KMS-11 (cell line): ENCODE measurements around the gene IL34.

Source experiments
- H2AFZ ChIP-seq: fragments of 200-600 bp; sonication (generic); 2 replicates; pipeline ENCODE4 v1.6.1; 2016; ENCODE audit warnings: antibody characterized with exemption, mixed run types, low read depth
- H3K27ac ChIP-seq: fragments of 200-600 bp; sonication (generic); 2 replicates; pipeline ENCODE4 v1.6.1; 2016; ENCODE audit warnings: mild to moderate bottlenecking, mixed run types
- H3K27me3 ChIP-seq: fragments of 200-600 bp; sonication (generic); 2 replicates; pipeline ENCODE4 v1.6.1; 2017; ENCODE audit warnings: mild to moderate bottlenecking, low read depth, mixed run types, moderate library complexity; ENCODE audit not compliant: insufficient read depth
- H3K36me3 ChIP-seq: fragments of 200-600 bp; sonication (generic); 2 replicates; pipeline ENCODE4 v1.6.1; 2017; ENCODE audit warnings: mild to moderate bottlenecking, mixed run types; ENCODE audit not compliant: insufficient read depth
- H3K4me1 ChIP-seq: fragments of 200-600 bp; sonication (generic); 2 replicates; pipeline ENCODE4 v1.6.1; 2016; ENCODE audit warnings: mild to moderate bottlenecking, low read depth, mixed run types; ENCODE audit not compliant: poor library complexity, severe bottlenecking
- H3K4me2 ChIP-seq: fragments of 200-600 bp; sonication (generic); 2 replicates; pipeline ENCODE4 v1.7.0; 2016; ENCODE audit warnings: mild to moderate bottlenecking, mixed run types
- H3K4me3 ChIP-seq: fragments of 200-600 bp; sonication (generic); IDR thresholded peaks from 2 replicates; pipeline ENCODE4 v1.6.1; 2017; ENCODE audit warnings: low read depth, low read length, mixed read lengths; ENCODE audit not compliant: insufficient read depth
- H3K79me2 ChIP-seq: fragments of 200-600 bp; sonication (generic); 2 replicates; pipeline ENCODE4 v1.6.1; 2016; ENCODE audit warnings: low read depth, mixed run types; ENCODE audit not compliant: insufficient read depth
- H3K9ac ChIP-seq: fragments of 200-600 bp; sonication (generic); 2 replicates; pipeline ENCODE4 v1.6.1; 2016; ENCODE audit warnings: mild to moderate bottlenecking, mixed run types
- H4K20me1 ChIP-seq: fragments of 200-600 bp; sonication (generic); 2 replicates; pipeline ENCODE4 v1.6.1; 2016; ENCODE audit warnings: mild to moderate bottlenecking, mixed run types; ENCODE audit not compliant: insufficient read depth
- TF ChIP-seq, protein P1 (sequence below): fragments of 200-600 bp; sonication (generic); conservative IDR thresholded peaks from 2 replicates; pipeline ENCODE4 v1.6.1; 2017; ENCODE audit warnings: low read depth, mild to moderate bottlenecking, antibody characterized with exemption, low read length, moderate library complexity, mixed read lengths

Gene IL34

DNA sequence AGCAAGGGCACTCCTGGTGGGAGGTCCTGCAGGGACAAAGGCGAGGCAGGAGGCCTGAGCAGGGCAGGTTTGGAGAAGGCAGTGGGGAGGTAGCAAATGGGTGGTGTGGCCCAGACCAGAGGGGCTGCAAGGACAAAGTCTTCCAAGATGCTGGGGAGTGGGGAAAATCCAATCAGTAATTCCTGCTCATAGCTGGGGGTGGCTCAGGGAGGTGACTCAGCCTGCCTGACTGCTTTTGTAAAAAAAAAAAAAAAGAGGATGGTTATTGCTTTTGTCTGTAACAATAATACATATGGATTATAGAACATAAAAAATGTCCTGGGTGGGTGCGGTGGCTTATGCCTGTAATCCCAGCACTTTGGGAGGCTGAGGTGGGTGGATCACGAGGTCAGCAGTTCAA is 5.2 kb downstream of the IL34 start:
- no peaks in the 10 kb centered on the region for H3K79me2 ChIP-seq
- no peak overlapping the region for H3K27ac ChIP-seq

DNA sequence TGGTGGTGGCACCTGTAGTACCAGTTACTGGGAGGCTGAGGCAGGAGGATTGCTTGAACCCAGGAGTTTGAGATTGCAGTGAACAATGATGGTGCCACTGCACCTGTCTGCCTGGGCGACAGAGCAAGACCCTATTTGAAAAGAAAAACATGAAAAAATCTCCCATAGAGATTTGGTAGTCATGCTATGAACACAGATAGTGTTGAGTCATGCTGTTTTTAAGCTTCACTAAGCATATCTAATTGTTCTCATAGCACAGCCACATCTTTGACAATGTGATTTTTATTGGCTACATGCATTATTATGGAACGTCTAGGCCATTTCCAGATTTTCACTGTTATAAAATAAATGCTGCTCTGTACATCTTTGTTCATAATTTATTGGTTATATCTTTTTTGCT is 6.0 kb downstream of the IL34 start:
- peaks cover 8% of the 10 kb centered on the region for H3K4me1 ChIP-seq
- H3K27ac ChIP-seq = no peak overlapping the region
- H3K9ac ChIP-seq = no peak overlapping the region
- H4K20me1 ChIP-seq = no peaks in the 10 kb centered on the region
- no peak overlapping the region for H3K4me3 ChIP-seq
- TF ChIP-seq, protein P1, sequence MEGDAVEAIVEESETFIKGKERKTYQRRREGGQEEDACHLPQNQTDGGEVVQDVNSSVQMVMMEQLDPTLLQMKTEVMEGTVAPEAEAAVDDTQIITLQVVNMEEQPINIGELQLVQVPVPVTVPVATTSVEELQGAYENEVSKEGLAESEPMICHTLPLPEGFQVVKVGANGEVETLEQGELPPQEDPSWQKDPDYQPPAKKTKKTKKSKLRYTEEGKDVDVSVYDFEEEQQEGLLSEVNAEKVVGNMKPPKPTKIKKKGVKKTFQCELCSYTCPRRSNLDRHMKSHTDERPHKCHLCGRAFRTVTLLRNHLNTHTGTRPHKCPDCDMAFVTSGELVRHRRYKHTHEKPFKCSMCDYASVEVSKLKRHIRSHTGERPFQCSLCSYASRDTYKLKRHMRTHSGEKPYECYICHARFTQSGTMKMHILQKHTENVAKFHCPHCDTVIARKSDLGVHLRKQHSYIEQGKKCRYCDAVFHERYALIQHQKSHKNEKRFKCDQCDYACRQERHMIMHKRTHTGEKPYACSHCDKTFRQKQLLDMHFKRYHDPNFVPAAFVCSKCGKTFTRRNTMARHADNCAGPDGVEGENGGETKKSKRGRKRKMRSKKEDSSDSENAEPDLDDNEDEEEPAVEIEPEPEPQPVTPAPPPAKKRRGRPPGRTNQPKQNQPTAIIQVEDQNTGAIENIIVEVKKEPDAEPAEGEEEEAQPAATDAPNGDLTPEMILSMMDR = no peak
- H3K4me2 ChIP-seq = no peak overlapping the region
- no peaks in the 10 kb centered on the region for H3K27me3 ChIP-seq
- H3K79me2 ChIP-seq = no peaks in the 10 kb centered on the region
- H2AFZ ChIP-seq = no peak overlapping the region
- H3K36me3 ChIP-seq = no peaks in the 10 kb centered on the region

More for the DNA sequence above, 5.2 kb downstream of the IL34 start:
- Histone ChIP-seq H3K4me3 (no peak overlapping the region), H3K4me1 (peaks cover 8% of the 10 kb centered on the region), H3K36me3 (no peaks in the 10 kb centered on the region), H3K9ac (no peak overlapping the region), H3K27me3 (no peaks in the 10 kb centered on the region), H4K20me1 (no peaks in the 10 kb centered on the region), H3K4me2 (no peak overlapping the region), H2AFZ (no peak overlapping the region)
- TF ChIP-seq, protein P1 = no peak

DNA sequence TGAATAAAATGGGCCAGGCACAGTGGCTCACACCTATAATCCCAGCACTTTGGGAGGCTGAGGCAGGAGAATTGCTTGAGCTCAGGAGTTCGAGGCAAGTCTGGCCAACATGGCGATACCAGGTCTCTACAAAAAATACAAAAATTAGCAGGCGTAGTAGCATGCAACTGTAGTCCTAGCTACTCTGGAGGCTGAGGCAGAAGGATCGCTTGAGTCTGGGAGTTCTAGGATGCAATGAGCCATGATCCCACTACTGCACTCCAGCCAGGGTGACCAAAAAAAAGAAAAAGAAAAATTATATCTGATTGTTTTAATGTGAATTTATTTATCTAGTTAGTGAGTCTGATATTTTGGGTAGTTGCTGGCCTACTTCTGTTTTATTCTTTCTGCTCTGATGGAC is 7.0 kb downstream of the IL34 start:
- H3K27ac ChIP-seq = no peak overlapping the region
- H4K20me1 ChIP-seq = no peaks in the 10 kb centered on the region
- H3K9ac ChIP-seq = no peak overlapping the region
- no peaks in the 10 kb centered on the region for H3K27me3 ChIP-seq
- H3K79me2 ChIP-seq = no peaks in the 10 kb centered on the region
- no peaks in the 10 kb centered on the region for H3K36me3 ChIP-seq
- TF ChIP-seq, protein P1 = no peak
- H3K4me1 ChIP-seq = peaks cover 8% of the 10 kb centered on the region
- H3K4me3 ChIP-seq = no peak overlapping the region
- peak overlapping the region; percentile 93; the same call in 1 of the 2 replicates for H2AFZ ChIP-seq
- H3K4me2 ChIP-seq = 0 out of 2 replicates have a peak overlapping the region, but pooled peaks have one; percentile 56

DNA sequence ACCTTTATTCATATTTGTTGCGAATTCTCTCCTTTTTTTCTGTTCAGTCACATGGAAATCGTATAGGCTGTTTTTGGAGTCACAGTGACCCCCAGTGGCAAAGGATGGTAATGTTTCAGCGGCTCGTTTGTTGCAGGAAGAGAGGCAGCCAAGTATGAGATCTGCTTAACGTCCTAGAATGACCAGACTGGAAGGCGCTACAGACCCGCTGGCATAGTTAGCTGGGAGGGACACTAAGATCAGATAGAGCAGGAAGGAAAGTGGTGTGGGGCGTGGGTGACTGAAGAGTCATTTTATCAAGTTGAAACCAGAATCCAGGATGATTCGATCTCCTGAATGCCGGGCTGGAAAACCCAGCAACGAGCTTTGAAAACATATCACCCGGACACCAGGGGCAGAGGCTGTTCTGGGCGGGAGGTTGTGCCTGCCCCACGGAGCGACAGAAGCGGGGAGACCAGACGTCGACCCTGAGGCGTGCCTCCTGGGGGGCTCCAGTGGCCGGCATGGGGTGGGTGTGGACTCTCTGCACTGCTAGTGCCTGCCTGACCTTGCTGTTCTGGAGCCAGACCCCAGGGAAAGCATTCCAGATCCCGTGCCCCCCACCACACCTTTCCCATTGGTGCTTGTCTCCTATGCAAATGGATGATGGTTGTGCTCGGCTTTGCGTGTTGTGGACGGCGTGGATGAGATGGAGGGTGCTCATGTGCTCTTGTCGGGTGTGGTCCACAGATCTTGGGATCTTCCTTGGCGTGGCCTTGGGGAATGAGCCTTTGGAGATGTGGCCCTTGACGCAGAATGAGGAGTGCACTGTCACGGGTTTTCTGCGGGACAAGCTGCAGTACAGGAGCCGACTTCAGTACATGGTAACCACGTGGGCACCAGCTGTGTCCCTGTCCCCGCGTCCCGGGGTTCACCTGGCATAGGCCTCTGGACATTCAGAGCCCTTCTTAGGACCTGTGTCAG is 7.7 kb downstream of the IL34 start:
- no peak overlapping the region for H3K4me3 ChIP-seq
- H2AFZ ChIP-seq = peak overlapping the region; percentile 93
- H3K27ac ChIP-seq = no peak overlapping the region
- peak overlapping the region; percentile 56; the same call in 1 of the 2 replicates for H3K4me2 ChIP-seq
- H3K79me2 ChIP-seq = no peaks in the 10 kb centered on the region
- H3K9ac ChIP-seq = no peak overlapping the region
- TF ChIP-seq, protein P1 = peak; percentile 90
- peaks cover 8% of the 10 kb centered on the region for H3K4me1 ChIP-seq
- no peaks in the 10 kb centered on the region for H3K36me3 ChIP-seq
- no peaks in the 10 kb centered on the region for H3K27me3 ChIP-seq
- H4K20me1 ChIP-seq = no peaks in the 10 kb centered on the region
